Stimulated activated CD8-positive, alpha-beta memory T cell treated with anti-CD3 and anti-CD28 coated beads, Interleukin-7, amount 100 ng/mL, for 1 hour (primary cell): ENCODE results near the gene MCTP1.

ENCODE experiments used
- DNase-seq, 2 donors: peaks; one replicate each; pipeline ENCODE4 v3.0.0-alpha.2; 2020; ENCODE audit warnings: low read depth in 2 of 2

MCTP1 gene

GRCh38 chr5:94815313-94816039 lies 469.4 kb downstream of the MCTP1 start:
- DNase-seq, result no peak

DNA sequence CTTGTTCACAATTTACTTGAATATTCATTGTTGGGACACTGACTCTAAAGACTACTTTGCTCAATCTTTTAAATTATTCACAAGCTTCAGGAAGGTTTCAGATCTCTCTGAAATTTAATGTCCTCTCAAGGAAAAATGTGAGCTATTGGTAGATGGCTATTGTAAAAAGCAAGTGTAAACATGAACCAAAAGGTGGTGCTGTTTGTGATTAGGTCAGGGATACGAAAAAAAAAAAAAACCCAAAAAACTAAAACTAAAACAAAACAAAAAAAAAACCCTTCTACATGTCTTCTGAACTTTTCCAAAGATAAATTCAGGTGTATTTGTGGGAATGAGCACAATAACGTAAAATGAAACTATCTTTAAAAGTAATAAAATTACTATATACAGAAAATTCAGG lies 472.7 kb downstream of the MCTP1 start:
- no peak for DNase-seq

GRCh38 chr5:94811331-94811730 lies 473.6 kb downstream of the MCTP1 start:
- no peak for DNase-seq

DNA sequence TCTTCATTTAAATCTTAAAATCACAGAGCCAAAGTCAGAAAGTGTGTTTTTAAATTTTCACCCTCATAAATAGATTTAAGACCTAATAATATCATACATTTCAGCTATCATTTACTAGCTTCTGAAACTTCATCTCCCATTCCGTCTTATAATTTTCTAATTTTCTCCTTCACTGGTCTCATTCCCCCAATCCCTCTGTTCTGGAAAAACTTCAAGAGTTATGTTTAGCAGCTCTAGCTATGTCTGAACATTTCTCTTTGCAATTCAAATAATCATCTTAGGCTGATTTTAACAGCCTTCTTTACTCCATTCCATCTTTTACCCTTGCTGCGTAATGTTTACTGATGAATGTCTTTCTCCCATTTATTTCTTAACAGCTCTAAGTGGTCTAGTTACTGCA lies 474.0 kb downstream of the MCTP1 start:
- no peak for DNase-seq

DNA sequence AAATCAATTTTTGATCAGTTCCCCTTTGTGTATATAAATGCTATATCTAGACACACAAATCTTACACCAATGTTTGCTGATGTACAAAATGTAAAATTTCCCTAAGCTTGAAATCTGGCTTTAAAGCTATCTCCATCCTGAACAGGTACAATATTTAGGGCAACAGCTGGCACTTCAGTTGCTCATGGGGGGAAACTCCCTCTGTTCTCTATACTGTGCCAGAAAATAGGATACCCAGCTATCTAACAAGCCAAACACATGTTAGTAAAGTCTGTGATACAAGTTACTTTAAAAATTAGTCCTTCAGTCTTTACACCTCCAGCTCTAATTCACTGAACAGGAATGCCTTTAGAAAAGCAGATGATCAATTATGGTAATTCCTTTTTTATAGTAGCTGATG lies 474.6 kb downstream of the MCTP1 start:
- DNase-seq, result no peak

DNA sequence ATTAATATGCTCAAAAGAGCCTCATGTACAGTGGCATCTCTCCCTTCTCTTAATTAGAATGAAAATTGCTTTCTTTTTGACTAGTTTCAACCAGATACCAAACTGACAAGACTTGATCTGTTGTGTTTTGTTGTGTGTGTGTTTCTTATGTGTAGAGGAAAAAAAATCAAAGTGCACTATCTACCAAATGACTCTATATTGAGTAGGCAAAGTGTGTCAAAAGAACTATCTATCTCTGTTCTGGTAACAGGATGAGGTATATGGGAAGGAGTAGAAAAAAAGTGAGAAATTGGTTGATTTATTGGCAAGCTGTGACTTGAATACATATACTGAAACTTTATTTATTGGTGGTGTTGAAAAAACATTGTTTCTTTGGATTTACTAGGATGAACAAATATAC lies 476.4 kb downstream of the MCTP1 start:
- no peak for DNase-seq

DNA sequence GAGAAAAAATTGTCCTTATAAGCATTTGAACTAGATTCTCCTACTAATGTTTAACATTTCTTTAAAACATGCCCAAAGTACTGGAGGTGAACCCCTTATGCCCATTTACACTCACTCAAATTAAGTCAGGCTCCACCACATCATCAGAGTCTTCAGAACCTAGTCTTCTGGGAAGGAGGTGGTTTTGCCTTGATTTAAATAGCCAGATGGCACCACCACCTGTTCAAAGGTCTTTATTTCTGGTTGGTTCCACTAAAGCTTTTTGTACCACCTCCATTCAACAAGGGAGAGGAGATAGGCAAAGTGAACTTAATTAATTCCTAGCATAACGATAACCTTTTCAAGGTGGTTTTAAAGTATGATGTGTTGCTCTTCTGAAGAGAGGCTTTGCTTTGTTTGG lies 476.9 kb downstream of the MCTP1 start:
- no peak for DNase-seq

GRCh38 chr5:94802450-94802849 lies 482.4 kb downstream of the MCTP1 start:
- DNase-seq, result no peak

DNA sequence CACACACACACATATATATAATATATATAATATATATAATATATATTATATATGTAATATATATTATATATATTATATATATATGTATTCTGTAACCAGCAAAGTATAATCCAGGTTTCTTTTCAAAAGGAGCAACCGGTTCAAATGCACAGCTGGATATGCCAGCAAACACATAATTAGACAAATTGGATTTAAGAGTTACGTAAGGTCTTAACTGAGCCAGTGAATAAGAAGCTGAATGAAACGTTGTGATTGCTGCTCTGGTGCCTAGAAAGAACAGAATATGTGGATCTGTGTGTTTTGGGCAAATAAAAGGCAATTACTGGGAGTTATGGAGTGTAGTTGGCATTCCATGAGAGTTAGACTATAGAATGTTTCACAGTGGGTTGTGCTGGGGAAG lies 488.3 kb downstream of the MCTP1 start:
- DNase-seq, result no peak

- DNase-seq, result no peak
Observed at GRCh38 chr5:94793816-94794198, 491.1 kb downstream of the MCTP1 start.

DNA sequence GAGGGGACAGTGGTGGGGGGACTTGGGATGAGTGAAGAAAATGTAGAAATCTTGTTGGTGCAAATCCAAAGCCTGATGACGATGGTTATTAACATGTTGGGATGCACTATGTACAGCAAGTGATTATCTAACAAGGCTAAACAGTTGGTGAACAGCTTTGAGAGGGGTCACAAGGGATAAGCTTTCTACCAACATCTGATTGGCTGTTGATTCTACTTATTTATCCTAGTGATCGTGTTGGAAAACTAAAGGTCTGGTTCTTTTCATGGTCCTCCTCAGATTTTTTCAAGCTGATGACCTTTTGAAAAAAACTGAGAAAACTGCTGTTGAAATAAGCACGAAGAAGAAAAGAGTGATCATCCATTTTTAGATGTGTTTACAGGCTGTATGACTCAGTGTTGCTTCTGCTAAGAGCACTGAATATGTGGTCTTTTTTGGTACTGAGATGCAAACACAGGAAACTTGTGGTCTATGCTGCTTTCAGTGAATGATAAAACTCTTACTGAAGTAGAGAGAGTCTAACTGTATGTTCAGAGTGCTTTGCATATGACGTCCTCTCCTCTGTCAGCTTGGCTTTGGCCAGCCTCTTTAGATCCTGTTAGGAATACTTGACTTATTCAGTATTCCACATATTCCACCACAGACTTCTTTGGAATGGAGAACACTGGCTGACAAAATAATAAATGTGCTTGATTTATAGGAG lies 491.6 kb downstream of the MCTP1 start:
- DNase-seq, result no peak

GRCh38 chr5:94791829-94792228 lies 493.1 kb downstream of the MCTP1 start:
- DNase-seq, result no peak

- no peak for DNase-seq
Observed at GRCh38 chr5:94788527-94788926, 496.4 kb downstream of the MCTP1 start.

GRCh38 chr5:94784536-94785505 lies 500.1 kb downstream of the MCTP1 start:
- DNase-seq, result no peak

DNA sequence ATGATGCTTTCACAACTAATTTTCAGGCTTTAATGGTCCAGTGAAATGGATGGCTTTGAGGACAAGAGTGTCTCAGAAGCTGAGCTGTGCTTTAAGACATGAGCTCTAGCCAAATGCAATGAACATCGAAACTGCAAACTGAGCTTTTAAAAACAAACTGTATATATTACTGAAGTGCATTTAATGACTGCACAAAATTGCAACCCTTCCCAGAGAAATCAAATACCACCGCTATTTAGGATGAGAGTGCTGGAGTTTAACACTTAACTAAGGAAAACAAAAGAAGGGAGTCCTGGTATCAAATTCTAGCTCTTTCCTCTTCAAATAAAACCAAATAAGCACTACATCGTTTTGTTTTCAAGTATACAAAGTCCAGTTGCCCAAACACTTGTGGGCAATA lies 502.5 kb downstream of the MCTP1 start:
- no peak for DNase-seq

DNA sequence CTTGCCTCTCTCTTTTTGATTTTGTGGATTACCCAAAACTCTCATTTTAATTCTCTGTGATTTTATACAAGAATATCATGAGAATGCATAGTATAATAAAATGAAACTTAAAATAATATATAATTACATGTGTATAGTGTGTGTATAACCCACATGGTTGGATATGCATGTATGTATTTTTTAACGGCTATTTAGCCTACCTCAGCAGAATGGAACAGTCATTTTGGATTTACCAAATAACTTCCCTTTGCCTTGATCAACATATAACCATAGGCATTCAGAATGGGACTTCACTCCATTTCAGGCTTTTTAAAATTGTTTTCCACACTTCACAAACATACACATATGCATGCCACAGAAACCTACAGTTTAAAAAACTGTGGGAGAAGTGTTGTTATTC lies 505.2 kb downstream of the MCTP1 start:
- no peak for DNase-seq

GRCh38 chr5:94778732-94779131 lies 506.2 kb downstream of the MCTP1 start:
- no peak for DNase-seq

DNA sequence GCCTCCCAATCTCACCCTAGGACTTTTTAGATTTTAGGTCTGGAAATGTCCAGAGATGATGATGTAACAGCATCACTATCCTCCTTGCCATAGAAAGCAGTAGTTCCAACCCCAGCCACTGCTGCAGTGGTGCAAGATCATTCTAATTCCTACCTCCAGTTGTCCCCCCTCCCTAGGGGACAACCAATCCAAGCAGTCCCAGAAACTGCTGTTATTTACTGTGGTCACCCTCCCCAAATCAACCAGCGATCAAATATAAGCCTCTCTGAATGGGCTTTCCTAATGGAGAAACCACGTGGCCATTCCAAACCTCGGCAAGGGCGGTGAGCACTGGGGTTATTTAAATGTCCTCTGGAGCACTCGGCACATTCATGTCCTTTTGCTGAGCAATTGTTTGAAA lies 506.6 kb downstream of the MCTP1 start:
- no peak for DNase-seq

DNA sequence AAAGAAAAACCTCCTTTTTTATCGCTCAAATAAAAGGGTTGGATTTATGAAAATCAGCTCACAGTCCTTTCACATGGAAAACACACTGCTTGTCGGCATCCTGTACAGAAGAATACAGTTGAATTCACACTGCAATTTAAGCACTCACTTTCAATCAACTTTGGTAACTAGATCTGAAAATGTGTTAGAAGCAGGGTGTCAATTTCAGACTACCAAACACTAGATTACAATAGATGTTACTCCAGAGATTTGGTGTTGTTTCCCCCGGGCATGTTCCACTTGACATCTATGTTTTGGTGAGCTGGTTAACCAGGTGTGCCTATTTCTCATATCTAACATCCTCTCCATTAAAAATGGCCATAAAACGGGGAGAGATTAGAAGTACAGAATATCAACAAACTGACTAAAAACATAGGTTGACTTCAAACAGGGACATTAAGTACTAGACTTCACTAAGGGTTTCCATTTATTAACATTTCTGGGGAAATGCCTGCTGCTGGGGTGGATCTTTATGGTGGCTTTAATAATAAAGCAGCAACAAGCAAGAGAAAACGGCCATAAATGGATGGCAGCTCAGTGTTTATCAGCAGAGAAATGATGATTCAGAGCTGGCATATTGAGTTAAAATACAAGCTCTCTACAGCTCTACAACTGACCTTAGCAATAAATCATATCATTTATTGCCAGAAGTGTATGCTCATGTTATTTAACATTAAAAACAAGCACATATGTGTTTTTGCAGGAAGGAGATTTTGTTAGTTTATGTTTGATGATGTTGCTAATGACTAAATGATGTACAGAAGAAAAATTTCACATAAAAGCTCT lies 507.6 kb downstream of the MCTP1 start:
- DNase-seq, result no peak

GRCh38 chr5:94776167-94776566 lies 508.7 kb downstream of the MCTP1 start:
- no peak for DNase-seq

- no peak for DNase-seq
Observed at GRCh38 chr5:94775088-94775487, 509.8 kb downstream of the MCTP1 start.

GRCh38 chr5:94771742-94772141 lies 513.2 kb downstream of the MCTP1 start:
- DNase-seq, result no peak
